HL-60 (cell line): Measurements from ENCODE around the gene TRABD2B.

ENCODE experiments used
- DNase-seq, 2 experiments: peaks; one replicate each; pipeline ENCODE4 v3.0.0-alpha.2; 2010 to 2020; ENCODE audit warnings: low read depth in 1 of 2, low spot score in 1 of 2
- H3K27ac ChIP-seq: fragments of 250-450 bp; sonication (Bioruptor Pico); replicated peaks from 2 replicates; pipeline ENCODE4 v1.5.1; 2020; ENCODE audit warnings: mild to moderate bottlenecking, moderate library complexity
- H3K27me3 ChIP-seq: fragments of 250-450 bp; sonication (Bioruptor Pico); 2 replicates; pipeline ENCODE4 v1.5.1; 2021; ENCODE audit warnings: mild to moderate bottlenecking, moderate library complexity; ENCODE audit not compliant: insufficient read depth, poor library complexity, severe bottlenecking
- H3K4me3 ChIP-seq: replicated peaks from 2 replicates; pipeline ENCODE4 v1.5.1; 2011; ENCODE audit warnings: mild to moderate bottlenecking, control low read depth, low read length; ENCODE audit not compliant: insufficient read depth
- GABPA ChIP-seq: IDR thresholded peaks from 2 replicates; pipeline ENCODE4 v1.6.1; 2012; ENCODE audit warnings: low read depth
- POLR2AphosphoS5 ChIP-seq: IDR thresholded peaks from 2 replicates; pipeline ENCODE4 v1.6.1; 2012; ENCODE audit warnings: low read depth
- REST ChIP-seq: IDR thresholded peaks from 2 replicates; pipeline ENCODE4 v1.6.1; 2012; ENCODE audit warnings: low read depth; ENCODE audit not compliant: insufficient replicate concordance
- SPI1 ChIP-seq: IDR thresholded peaks from 2 replicates; pipeline ENCODE4 v1.6.1; 2012; ENCODE audit warnings: low read depth, mild to moderate bottlenecking, borderline replicate concordance
- TF ChIP-seq, protein P1 (sequence below): IDR thresholded peaks from one replicate; pipeline ENCODE4 v1.5.1; 2011; ENCODE audit warnings: low read length, control low read depth, inconsistent platforms; ENCODE audit not compliant: insufficient read depth

The TRABD2B gene

GRCh38 chr1:48013270-48013669 is 16.1 kb upstream of the TRABD2B start:
- no peaks in the 10 kb centered on the region for H3K27me3 ChIP-seq
- TF ChIP-seq REST (no peak), GABPA (no peak), POLR2AphosphoS5 (no peak), SPI1 (no peak)
- TF ChIP-seq, protein P1, sequence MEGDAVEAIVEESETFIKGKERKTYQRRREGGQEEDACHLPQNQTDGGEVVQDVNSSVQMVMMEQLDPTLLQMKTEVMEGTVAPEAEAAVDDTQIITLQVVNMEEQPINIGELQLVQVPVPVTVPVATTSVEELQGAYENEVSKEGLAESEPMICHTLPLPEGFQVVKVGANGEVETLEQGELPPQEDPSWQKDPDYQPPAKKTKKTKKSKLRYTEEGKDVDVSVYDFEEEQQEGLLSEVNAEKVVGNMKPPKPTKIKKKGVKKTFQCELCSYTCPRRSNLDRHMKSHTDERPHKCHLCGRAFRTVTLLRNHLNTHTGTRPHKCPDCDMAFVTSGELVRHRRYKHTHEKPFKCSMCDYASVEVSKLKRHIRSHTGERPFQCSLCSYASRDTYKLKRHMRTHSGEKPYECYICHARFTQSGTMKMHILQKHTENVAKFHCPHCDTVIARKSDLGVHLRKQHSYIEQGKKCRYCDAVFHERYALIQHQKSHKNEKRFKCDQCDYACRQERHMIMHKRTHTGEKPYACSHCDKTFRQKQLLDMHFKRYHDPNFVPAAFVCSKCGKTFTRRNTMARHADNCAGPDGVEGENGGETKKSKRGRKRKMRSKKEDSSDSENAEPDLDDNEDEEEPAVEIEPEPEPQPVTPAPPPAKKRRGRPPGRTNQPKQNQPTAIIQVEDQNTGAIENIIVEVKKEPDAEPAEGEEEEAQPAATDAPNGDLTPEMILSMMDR = no peak
- DNase-seq = no peak
- no peak overlapping the region for H3K4me3 ChIP-seq
- no peak overlapping the region for H3K27ac ChIP-seq

GRCh38 chr1:48007047-48007446 is 9.9 kb upstream of the TRABD2B start:
- TF ChIP-seq POLR2AphosphoS5 = no peak
- TF ChIP-seq SPI1 = no peak
- TF ChIP-seq REST = no peak
- TF ChIP-seq, protein P1 = no peak
- no peak for TF ChIP-seq GABPA
- no peak for DNase-seq
- no peak overlapping the region for H3K4me3 ChIP-seq
- no peak overlapping the region for H3K27ac ChIP-seq
- peaks cover 2% of the 10 kb centered on the region for H3K27me3 ChIP-seq

DNA sequence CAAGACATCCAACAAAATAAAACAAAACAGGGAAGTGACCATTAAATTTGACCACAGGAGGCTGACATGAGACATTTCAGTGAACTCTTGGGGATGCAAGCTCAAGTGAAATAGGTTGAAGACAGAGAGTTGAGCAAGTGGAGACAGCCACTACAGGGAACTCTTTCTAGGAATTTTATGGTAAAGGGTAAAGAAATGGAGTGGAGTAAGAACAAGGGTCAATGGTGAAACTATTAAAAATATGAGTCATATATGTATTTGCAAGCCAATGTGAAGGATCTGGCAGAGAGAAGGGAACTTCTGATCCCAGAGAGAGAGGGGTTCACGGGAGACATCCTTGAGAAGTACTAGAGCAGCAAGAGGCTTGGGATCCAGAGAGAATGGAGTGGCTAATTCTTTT is 9.1 kb upstream of the TRABD2B start:
- Histone ChIP-seq H3K4me3 (no peak overlapping the region), H3K27ac (no peak overlapping the region), H3K27me3 (peaks cover 2% of the 10 kb centered on the region)
- DNase-seq = no peak
- TF ChIP-seq, protein P1 = no peak
- no peak for TF ChIP-seq SPI1
- no peak for TF ChIP-seq REST
- no peak for TF ChIP-seq POLR2AphosphoS5
- TF ChIP-seq GABPA = no peak
